ENCODE data around the gene PDZRN3. TPM values are rescaled to one million over a fixed set of nuclear protein-coding genes. Genes with fewer than 3 reads are reported as not detected.

The PDZRN3 gene
- total and polyA plus RNA-seq, 2 of the 13 experiments (the other 11 are each of a cell fraction or from before 2014, with no cell fraction given) = not detected

DNA sequence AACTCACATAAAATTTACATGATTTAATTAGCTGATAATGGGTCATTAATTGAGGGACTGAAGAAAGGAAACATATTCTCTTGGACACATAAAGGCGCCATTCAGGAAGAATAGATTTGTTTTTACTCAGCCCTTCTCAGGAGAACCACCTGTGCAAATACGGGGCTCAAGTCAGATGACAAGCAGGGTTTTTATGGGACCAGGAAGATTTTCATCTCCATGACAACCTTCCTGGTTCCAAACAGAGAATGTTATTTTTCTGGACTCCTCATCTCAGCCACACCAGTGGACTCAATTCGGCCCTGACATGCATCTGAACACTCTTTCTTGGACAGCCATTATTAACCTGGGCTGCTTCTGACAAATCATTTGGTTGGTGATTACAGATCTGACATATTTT lies 120.5 kb downstream of the PDZRN3 start:
- Histone ChIP-seq H3K9me3 (ENCODE audit: low read length) (no peaks in the 10 kb centered on the region), H3K36me3 (replicated peaks in 1 of 2; ENCODE audit: control insufficient read depth in 1 of 2, insufficient read depth in 2 of 2, low read length in 2 of 2) (no peaks in the 10 kb centered on the region), H3K27me3 (ENCODE audit: control insufficient read depth in 1 of 2, insufficient read depth in 2 of 2, low read length in 2 of 2) (no peaks in the 10 kb centered on the region), H3K4me3 (replicated peaks in 1 of 3; ENCODE audit: insufficient read depth in 1 of 3, low read depth in 2 of 3, low read length in 3 of 3) (no peak overlapping the region), H3K27ac (ENCODE audit: extremely low read length, insufficient read depth, low read length) (no peak overlapping the region), H3K4me1 (ENCODE audit: insufficient read depth, low read length) (no peaks in the 10 kb centered on the region), H4K20me1 (ENCODE audit: insufficient read depth, low read length) (no peaks in the 10 kb centered on the region), H3K9ac (ENCODE audit: insufficient read depth, low read depth, low read length) (no peak overlapping the region), H3K4me2 (ENCODE audit: low read depth, low read length) (no peak overlapping the region), H2AFZ (ENCODE audit: low read length) (no peak overlapping the region), H3K79me2 (ENCODE audit: insufficient read depth, low read length) (no peaks in the 10 kb centered on the region)
- TF ChIP-seq, protein P1, sequence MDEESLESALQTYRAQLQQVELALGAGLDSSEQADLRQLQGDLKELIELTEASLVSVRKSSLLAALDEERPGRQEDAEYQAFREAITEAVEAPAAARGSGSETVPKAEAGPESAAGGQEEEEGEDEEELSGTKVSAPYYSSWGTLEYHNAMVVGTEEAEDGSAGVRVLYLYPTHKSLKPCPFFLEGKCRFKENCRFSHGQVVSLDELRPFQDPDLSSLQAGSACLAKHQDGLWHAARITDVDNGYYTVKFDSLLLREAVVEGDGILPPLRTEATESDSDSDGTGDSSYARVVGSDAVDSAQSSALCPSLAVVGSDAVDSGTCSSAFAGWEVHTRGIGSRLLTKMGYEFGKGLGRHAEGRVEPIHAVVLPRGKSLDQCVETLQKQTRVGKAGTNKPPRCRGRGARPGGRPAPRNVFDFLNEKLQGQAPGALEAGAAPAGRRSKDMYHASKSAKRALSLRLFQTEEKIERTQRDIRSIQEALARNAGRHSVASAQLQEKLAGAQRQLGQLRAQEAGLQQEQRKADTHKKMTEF (CRISPR knock-in tag; IDR thresholded peaks at IDR 0.05) = no peak
- TF ChIP-seq DMAP1 (CRISPR knock-in tag; IDR thresholded peaks at IDR 0.05) = no peak
- TF ChIP-seq ZNF136 (CRISPR knock-in tag; IDR thresholded peaks at IDR 0.05; ENCODE audit: low read depth) = no peak
- TF ChIP-seq, protein P2, sequence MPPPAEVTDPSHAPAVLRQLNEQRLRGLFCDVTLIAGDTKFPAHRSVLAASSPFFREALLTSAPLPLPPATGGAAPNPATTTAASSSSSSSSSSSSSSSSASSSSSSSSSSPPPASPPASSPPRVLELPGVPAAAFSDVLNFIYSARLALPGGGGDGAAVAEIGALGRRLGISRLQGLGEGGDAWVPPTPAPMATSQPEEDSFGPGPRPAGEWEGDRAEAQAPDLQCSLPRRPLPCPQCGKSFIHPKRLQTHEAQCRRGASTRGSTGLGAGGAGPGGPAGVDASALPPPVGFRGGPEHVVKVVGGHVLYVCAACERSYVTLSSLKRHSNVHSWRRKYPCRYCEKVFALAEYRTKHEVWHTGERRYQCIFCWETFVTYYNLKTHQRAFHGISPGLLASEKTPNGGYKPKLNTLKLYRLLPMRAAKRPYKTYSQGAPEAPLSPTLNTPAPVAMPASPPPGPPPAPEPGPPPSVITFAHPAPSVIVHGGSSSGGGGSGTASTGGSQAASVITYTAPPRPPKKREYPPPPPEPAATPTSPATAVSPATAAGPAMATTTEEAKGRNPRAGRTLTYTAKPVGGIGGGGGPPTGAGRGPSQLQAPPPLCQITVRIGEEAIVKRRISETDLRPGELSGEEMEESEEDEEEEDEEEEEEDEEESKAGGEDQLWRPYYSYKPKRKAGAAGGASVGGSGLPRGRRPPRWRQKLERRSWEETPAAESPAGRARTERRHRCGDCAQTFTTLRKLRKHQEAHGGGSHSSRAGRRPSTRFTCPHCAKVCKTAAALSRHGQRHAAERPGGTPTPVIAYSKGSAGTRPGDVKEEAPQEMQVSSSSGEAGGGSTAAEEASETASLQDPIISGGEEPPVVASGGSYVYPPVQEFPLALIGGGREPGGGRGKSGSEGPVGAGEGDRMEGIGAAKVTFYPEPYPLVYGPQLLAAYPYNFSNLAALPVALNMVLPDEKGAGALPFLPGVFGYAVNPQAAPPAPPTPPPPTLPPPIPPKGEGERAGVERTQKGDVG (CRISPR knock-in tag; IDR thresholded peaks at IDR 0.05; ENCODE audit: borderline replicate concordance) = no peak
- ATAC-seq (no peak), FAIRE-seq (no peak), DNase-seq (ENCODE audit: low spot score) (no peak)
- BruUV-seq (replicated peaks) = no TSS peak
- CTCF ChIA-PET (ENCODE audit: low intra/inter-chr PET ratio, low total read pairs) = no interaction called here
- POLR2A ChIA-PET = no interaction called here
- intact Hi-C loops (cut with micrococcal nuclease; ENCODE audit: unreplicated experiment) (no loop called here), in situ Hi-C loops (cut with HindIII; ENCODE audit: extremely low pct_ligation_motif_present, low pct_unique_long_range_greater_than_20kb) (loop anchor here (5.0 to 10.0 kb wide), 2 partner anchors 309 to 407 kb away; no protein-coding TSS in a partner anchor)
- WGBS (ENCODE audit: low lambda C conversion rate) = 0% methylated on average over 3 of the region's 3 CpGs

Data from HepG2 (cell line).